Esophagus squamous epithelium (tissue), 4 donors: ENCODE measurements around the gene PTPN18.

Source experiments
- POLR2A ChIP-seq, 4 donors: fragments of 450-650 bp; IDR thresholded peaks; one replicate each; pipeline ENCODE4 v1.6.1; 2017; ENCODE audit warnings: antibody characterized with exemption in 4 of 4, mild to moderate bottlenecking in 4 of 4, moderate library complexity in 3 of 4
- TF ChIP-seq, protein P1 (sequence below), 6 experiments: fragments of 450-650 bp in 4 of 6; fragments of 200-600 bp in 2 of 6; sonication (generic) in 2 of 6; IDR thresholded peaks; one replicate each; pipeline ENCODE4 v1.5.1; 2016 to 2019; ENCODE audit warnings: antibody characterized with exemption in 6 of 6, mild to moderate bottlenecking in 4 of 6, moderate library complexity in 4 of 6

GRCh38 chr2:130378206-130378897 lies 22.5 kb downstream of the PTPN18 start:
- TF ChIP-seq POLR2A (IDR thresholded peaks at IDR 0.05) = no peak
- TF ChIP-seq, protein P1, sequence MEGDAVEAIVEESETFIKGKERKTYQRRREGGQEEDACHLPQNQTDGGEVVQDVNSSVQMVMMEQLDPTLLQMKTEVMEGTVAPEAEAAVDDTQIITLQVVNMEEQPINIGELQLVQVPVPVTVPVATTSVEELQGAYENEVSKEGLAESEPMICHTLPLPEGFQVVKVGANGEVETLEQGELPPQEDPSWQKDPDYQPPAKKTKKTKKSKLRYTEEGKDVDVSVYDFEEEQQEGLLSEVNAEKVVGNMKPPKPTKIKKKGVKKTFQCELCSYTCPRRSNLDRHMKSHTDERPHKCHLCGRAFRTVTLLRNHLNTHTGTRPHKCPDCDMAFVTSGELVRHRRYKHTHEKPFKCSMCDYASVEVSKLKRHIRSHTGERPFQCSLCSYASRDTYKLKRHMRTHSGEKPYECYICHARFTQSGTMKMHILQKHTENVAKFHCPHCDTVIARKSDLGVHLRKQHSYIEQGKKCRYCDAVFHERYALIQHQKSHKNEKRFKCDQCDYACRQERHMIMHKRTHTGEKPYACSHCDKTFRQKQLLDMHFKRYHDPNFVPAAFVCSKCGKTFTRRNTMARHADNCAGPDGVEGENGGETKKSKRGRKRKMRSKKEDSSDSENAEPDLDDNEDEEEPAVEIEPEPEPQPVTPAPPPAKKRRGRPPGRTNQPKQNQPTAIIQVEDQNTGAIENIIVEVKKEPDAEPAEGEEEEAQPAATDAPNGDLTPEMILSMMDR (IDR thresholded peaks at IDR 0.05) = no peak
